ENCODE data around the gene FAM200A.

DNA sequence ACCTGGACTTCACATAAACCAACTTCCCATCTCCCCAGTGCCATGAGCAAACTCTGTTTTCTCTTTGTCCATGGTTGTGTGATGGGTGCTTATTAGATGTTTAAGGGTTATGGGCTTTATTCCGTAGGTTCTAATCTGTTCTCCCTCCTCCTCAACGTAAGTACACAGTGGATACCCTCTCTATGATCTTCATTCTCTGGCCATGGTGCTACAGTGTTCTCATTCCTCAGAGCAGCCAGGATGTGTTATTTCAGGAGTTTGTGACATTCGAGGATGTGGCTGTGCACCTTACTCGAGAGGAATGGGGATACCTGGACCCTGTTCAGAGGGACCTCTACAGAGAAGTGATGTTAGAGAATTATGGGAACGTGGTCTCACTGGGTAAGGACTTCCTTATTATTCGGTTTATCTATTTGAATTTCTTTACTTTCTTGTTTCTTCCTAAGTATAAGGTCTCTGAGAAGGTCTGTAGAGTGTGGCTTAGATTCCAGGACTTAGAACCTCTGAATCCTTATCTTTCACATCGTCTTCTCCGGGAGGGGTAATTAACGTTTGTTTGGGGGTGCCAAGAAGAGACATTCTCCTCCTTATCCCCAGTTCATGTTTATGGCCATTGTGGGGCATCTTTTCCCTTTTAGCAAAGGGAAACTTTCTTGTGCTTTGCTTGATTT is 10.3 kb upstream of the FAM200A start:
- TF ChIP-seq, protein P1, sequence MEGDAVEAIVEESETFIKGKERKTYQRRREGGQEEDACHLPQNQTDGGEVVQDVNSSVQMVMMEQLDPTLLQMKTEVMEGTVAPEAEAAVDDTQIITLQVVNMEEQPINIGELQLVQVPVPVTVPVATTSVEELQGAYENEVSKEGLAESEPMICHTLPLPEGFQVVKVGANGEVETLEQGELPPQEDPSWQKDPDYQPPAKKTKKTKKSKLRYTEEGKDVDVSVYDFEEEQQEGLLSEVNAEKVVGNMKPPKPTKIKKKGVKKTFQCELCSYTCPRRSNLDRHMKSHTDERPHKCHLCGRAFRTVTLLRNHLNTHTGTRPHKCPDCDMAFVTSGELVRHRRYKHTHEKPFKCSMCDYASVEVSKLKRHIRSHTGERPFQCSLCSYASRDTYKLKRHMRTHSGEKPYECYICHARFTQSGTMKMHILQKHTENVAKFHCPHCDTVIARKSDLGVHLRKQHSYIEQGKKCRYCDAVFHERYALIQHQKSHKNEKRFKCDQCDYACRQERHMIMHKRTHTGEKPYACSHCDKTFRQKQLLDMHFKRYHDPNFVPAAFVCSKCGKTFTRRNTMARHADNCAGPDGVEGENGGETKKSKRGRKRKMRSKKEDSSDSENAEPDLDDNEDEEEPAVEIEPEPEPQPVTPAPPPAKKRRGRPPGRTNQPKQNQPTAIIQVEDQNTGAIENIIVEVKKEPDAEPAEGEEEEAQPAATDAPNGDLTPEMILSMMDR (IDR thresholded peaks at IDR 0.05; ENCODE audit: low read depth, low read length): no peak
- no peak for TF ChIP-seq EZH2phosphoT487 (IDR thresholded peaks at IDR 0.05; ENCODE audit: low read depth)

Measured in OCI-LY3 (cell line).